Esophagus squamous epithelium (tissue), 5 donors: ENCODE measurements around the gene AATK. TPM values are rescaled to one million over a fixed set of nuclear protein-coding genes. Genes with fewer than 3 reads are reported as not detected.

ENCODE experiments used
- DNase-seq: peaks from one replicate; lab custom pipeline; 2025; lab: John Stamatoyannopoulos, UW
- H3K27ac ChIP-seq, 4 donors: fragments of 200-600 bp; sonication (generic); one replicate each; pipeline ENCODE4 v1.5.1; 2016 to 2019; ENCODE audit warnings: mild to moderate bottlenecking in 1 of 4
- H3K27me3 ChIP-seq, 4 donors: fragments of 200-600 bp; sonication (generic); 1 replicate in 3 of 4; 2 replicates in 1 of 4; pipeline versions ENCODE4 v1.5.1 to v1.6.0; 2017 to 2021; ENCODE audit warnings: antibody characterized with exemption in 1 of 4
- H3K36me3 ChIP-seq, 3 donors: fragments of 200-600 bp; sonication (generic); one replicate each; pipeline ENCODE4 v1.5.1; 2016 to 2019
- H3K4me1 ChIP-seq, 3 donors: fragments of 200-600 bp; sonication (generic); one replicate each; pipeline ENCODE4 v1.5.1; 2017 to 2019
- H3K4me3 ChIP-seq, 4 donors: fragments of 200-600 bp; sonication (generic); 1 replicate in 3 of 4; 2 replicates in 1 of 4; pipeline ENCODE4 v1.5.1; 2016 to 2019; ENCODE audit warnings: mild to moderate bottlenecking in 2 of 4, moderate library complexity in 1 of 4
- H3K9me3 ChIP-seq, 3 donors: fragments of 200-600 bp; sonication (generic); one replicate each; pipeline ENCODE4 v1.5.1; 2016 to 2019
- CTCF ChIP-seq, 6 experiments: fragments of 450-650 bp in 4 of 6; fragments of 200-600 bp in 2 of 6; sonication (generic) in 2 of 6; IDR thresholded peaks; one replicate each; pipeline ENCODE4 v1.5.1; 2016 to 2019; ENCODE audit warnings: antibody characterized with exemption in 6 of 6, mild to moderate bottlenecking in 4 of 6, moderate library complexity in 4 of 6
- POLR2A ChIP-seq, 4 donors: fragments of 450-650 bp; IDR thresholded peaks; one replicate each; pipeline ENCODE4 v1.6.1; 2017; ENCODE audit warnings: antibody characterized with exemption in 4 of 4, mild to moderate bottlenecking in 4 of 4, moderate library complexity in 3 of 4
- WGBS, 2 donors: methylation state at CpG; one replicate each; pipeline ENCODE4 v1.1.5; 2018; 5-methylcytosine and 5-hydroxymethylcytosine counted together
- intact Hi-C: fragments of 100-400 bp; cut with DNase I; formaldehyde crosslinking; loops from one replicate; pipeline ENCODE4 v1.15.0; 2022
- total RNA-seq, 4 donors: library from RNA; depleted of rRNA; stranded (reverse); fragments of >200 nt; gene quantifications; one replicate each; pipeline ENCODE4 v1.1.0, GENCODE V29; 2016
- donor health status: DM: yes; HTN: yes; CAD: no.

The AATK gene
- total RNA-seq, 4 donors from 2014 or later, result 0.57 to 1.5 (median 0.70) TPM; not detected in 1

- no peaks in the 10 kb centered on the region for H3K9me3 ChIP-seq
- no CpG with 5 or more reads among the region's 11 CpGs for WGBS, 2 donors
- H3K27ac ChIP-seq, result no peak overlapping the region
- intact Hi-C loops, result no loop called here
- no peak for TF ChIP-seq POLR2A (IDR thresholded peaks at IDR 0.05)
- TF ChIP-seq CTCF (IDR thresholded peaks at IDR 0.05), result no peak
- no peak for DNase-seq
- no peak overlapping the region for H3K4me3 ChIP-seq
- peaks cover 11 to 39% (median 13%) of the 10 kb centered on the region in 3 donors for H3K4me1 ChIP-seq
- H3K36me3 ChIP-seq, result peaks cover 3 to 67% (median 8%) of the 10 kb centered on the region in 3 donors
- H3K27me3 ChIP-seq, result peaks cover 0 to 12% (median 0%) of the 10 kb centered on the region in 4 donors
These were observed 50.8 kb downstream of the AATK start for GRCh38 chr17:81115219-81115618.

- intact Hi-C loops, result no loop called here
- no peaks in the 10 kb centered on the region for H3K9me3 ChIP-seq
- no peak for DNase-seq
- no peak overlapping the region for H3K27ac ChIP-seq
- 62 to 82% methylated on average over 5 to 9 of the region's 19 CpGs for WGBS, 2 donors
- H3K27me3 ChIP-seq, result peaks cover 0 to 5% (median 0%) of the 10 kb centered on the region in 4 donors
- peaks cover 9 to 74% (median 11%) of the 10 kb centered on the region in 3 donors for H3K36me3 ChIP-seq
- no peak for TF ChIP-seq CTCF (IDR thresholded peaks at IDR 0.05)
- no peak for TF ChIP-seq POLR2A (IDR thresholded peaks at IDR 0.05)
- H3K4me1 ChIP-seq, result peaks cover 11 to 32% (median 11%) of the 10 kb centered on the region in 3 donors
- no peak overlapping the region for H3K4me3 ChIP-seq
These were observed 51.5 kb downstream of the AATK start for GRCh38 chr17:81114351-81115093.

- Histone ChIP-seq H3K4me1 (peaks cover 0 to 19% (median 0%) of the 10 kb centered on the region in 3 donors), H3K36me3 (peaks cover 11 to 87% (median 13%) of the 10 kb centered on the region in 3 donors), H3K9me3 (no peaks in the 10 kb centered on the region), H3K4me3 (no peak overlapping the region), H3K27me3 (no peaks in the 10 kb centered on the region), H3K27ac (no peak overlapping the region)
- no peak for DNase-seq
- 86 to 88% methylated on average over 7 to 8 of the region's 21 CpGs for WGBS, 2 donors
- intact Hi-C loops, result no loop called here
- no peak for TF ChIP-seq CTCF (IDR thresholded peaks at IDR 0.05)
These were observed 52.8 kb downstream of the AATK start for GRCh38 chr17:81113158-81113724.

- WGBS, 2 donors, result 96 to 98% methylated on average over 5 to 13 of the region's 23 CpGs
- no peaks in the 10 kb centered on the region for H3K27me3 ChIP-seq
- intact Hi-C loops, result no loop called here
- no peak for DNase-seq
- TF ChIP-seq CTCF (IDR thresholded peaks at IDR 0.05), result no peak
- no peak for TF ChIP-seq POLR2A (IDR thresholded peaks at IDR 0.05)
- no peak overlapping the region for H3K27ac ChIP-seq
- peaks cover 0 to 16% (median 0%) of the 10 kb centered on the region in 3 donors for H3K4me1 ChIP-seq
- no peaks in the 10 kb centered on the region for H3K9me3 ChIP-seq
- H3K36me3 ChIP-seq, result peaks cover 11 to 95% (median 13%) of the 10 kb centered on the region in 3 donors
- no peak overlapping the region for H3K4me3 ChIP-seq
These were observed 53.6 kb downstream of the AATK start for GRCh38 chr17:81112450-81112849.

GRCh38 chr17:81111066-81111465, 55.0 kb downstream of the AATK start:
- no peak for DNase-seq
- Histone ChIP-seq H3K9me3 (no peaks in the 10 kb centered on the region), H3K4me1 (peaks cover 0 to 16% (median 0%) of the 10 kb centered on the region in 3 donors), H3K4me3 (no peak overlapping the region), H3K36me3 (peaks cover 21 to 99% (median 25%) of the 10 kb centered on the region in 3 donors), H3K27me3 (no peaks in the 10 kb centered on the region), H3K27ac (no peak overlapping the region)
- no peak for TF ChIP-seq CTCF (IDR thresholded peaks at IDR 0.05)
- TF ChIP-seq POLR2A (IDR thresholded peaks at IDR 0.05), result no peak
- WGBS, 2 donors, result 60% methylated on average over 1 of the region's 10 CpGs; no CpG with 5 or more reads in 1 of the 2 donors
- intact Hi-C loops, result no loop called here
